Stromal cell of bone marrow (primary cell): ENCODE results near the gene INTS1.
"Not testable (repeated sequence)": the region's sequence is repeated elsewhere in the genome, so short reads cannot be mapped to it uniquely, and the experiment has no call there.

Experiments used
- DNase-seq: peaks from one replicate; pipeline ENCODE4 v3.0.0-alpha.2; 2012; ENCODE audit warnings: low read depth

The INTS1 gene

GRCh38 chr7:1460821-1461645, 43.2 kb downstream of the INTS1 start:
- peak; percentile 57 for DNase-seq

DNA sequence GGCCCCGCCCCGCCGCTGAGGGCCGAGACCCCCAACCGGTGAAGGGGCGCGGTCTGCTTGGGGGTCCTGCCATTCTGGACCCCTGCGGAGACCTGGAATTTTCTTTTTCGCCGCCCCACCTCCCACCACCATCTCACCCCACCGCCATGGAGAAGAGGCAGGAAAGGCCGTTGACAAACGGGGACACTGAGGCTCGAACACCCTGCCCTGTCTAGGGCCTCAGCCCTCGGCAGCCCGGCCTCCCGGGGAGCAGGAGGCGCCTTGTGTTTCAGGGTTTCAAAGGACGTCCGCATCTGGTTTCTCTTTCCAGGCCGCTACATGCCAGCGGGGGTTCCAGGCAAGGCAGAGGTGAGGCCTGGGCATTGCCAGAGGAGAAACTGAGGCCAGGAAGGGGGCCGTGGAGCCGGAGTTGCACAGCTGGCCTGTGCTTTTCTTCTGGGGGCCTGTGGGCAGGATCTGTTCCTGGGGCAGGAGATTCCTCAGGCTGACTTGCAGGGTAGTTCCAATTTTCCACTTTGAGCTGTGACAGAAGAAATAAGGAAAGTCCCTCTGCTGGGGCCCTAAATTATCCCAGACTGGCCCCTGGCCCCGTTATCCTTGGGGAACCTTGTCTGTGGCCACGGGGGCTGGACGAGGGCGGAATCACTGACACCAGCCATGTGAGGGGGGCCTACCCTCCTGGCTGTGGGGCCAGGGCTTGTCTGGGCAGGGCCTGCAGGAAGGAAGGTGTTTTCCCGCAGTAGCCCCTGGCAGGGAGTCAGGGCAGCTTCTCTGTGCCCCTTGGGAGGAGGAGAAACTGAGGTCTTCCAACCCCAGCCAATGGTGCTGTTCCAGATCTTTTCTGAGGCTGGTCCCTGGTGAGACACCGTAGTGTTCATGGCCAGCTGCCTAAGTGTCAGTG, 44.0 kb downstream of the INTS1 start:
- DNase-seq, result no peak

- peak; percentile 97 for DNase-seq
Measured at GRCh38 chr7:1459512-1459892, 44.7 kb downstream of the INTS1 start.

- peak; percentile 78 for DNase-seq
Measured at GRCh38 chr7:1458683-1459511, 45.3 kb downstream of the INTS1 start, which contains the start of gene MICALL2. MICALL2 (minus strand) TSS chr7:1459470; CDS start chr7:1459326, 144 bp downstream.

GRCh38 chr7:1457949-1458682, 46.1 kb downstream of the INTS1 start:
- no peak for DNase-seq

- no peak for DNase-seq
Measured at GRCh38 chr7:1457059-1457948, 46.9 kb downstream of the INTS1 start.

- no peak for DNase-seq
Measured at GRCh38 chr7:1455955-1456354, 48.2 kb downstream of the INTS1 start.

DNA sequence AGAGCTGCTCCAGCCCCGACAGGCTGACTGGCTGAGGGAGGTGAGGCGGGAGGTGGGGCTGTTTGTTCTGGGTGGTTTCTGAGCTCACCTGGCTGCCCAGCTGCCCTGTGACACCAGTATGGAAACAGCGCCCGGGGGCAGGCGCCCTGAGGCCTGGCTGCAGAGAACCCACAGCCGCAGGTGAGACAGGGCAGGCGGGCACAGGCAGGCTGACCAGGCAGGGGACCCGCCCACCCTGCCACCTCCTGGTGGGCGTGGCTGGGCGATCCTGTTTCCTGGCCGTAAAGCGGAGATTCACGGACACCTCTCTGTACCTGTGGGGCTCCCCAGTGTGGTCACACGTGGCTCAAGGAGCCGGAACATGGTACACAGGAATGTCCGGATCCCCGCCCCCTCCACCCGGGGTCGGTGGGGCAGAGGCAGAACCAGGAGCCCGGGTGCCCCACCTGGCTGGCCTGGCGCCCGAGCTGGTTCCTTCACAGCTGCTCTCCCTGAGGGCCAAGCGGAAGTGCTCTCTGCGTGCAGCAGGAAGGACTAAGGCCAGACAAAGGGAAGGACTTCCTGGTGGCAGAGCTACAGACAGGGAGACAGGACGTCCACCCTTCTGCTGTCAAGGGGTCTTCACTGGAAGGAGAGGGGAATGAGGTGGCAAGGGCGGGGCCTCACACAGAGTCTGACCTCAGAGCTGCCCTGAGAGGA, 48.8 kb downstream of the INTS1 start:
- DNase-seq, result no peak

DNA sequence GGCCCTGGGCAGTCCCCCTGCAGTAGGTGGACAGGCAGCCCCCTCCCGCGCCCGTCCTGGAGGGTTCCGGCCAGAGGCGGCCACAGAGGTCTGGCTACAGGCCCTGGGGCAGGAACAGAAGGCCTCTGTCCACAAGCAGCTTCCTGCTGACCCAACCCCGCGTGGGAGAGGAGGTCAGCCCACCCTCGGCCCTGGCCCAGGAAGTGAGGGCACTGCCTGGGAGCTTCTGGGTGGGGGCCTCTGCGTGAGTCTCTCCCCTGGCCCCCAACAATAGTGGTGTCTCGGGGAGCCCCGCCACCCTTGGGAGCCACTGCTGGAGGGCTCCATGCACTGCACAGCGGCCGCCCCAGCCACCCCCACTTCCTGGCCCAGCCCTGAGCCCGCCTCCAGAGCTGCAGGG, 49.6 kb downstream of the INTS1 start:
- no peak for DNase-seq

DNA sequence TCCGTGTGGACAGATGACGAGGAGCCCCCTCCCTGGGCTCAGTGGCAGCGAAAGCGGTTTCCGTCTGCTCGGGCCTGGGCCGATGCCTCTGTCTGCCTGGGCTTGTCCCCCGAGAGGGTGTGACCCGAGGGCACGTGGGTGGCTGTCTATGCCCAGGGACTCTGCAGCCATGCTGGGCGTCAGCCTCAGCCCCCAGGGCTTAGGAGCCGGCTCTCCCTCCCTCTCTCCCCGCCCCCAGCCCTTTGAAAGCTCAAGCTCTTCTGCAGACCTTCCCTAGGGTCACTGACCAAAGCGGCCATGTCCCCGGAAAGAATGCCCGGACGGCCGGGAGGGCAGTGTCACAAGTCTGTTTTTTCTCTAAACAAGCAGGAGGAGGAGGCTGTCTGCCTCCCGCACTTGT, 52.0 kb downstream of the INTS1 start:
- DNase-seq, result no peak

- DNase-seq, result no peak
Measured at GRCh38 chr7:1450987-1451386, 53.2 kb downstream of the INTS1 start.

- no peak for DNase-seq
Measured at GRCh38 chr7:1450431-1450830, 53.8 kb downstream of the INTS1 start.

- DNase-seq, result no peak
Measured at GRCh38 chr7:1449951-1450350, 54.2 kb downstream of the INTS1 start.

DNA sequence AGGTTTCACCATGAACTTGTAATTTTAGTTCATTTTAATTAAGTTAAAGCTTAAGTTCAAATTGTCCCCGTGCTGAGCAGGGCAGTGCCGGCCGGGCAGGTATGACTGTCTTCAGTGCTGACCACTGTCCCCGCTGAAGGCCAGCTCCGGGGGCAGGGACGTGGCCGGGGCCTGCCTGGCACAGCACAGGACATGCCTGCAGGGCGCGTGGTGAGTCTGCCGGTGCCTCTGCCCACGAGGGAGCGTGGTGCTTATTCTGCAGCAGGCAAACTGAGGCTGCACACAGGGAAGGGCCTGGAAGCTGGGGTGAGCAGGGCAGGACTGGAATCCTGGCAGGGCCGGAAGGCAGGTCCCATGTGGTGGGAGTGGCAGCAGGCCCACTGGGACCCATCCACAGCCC, 54.7 kb downstream of the INTS1 start:
- no peak for DNase-seq

DNA sequence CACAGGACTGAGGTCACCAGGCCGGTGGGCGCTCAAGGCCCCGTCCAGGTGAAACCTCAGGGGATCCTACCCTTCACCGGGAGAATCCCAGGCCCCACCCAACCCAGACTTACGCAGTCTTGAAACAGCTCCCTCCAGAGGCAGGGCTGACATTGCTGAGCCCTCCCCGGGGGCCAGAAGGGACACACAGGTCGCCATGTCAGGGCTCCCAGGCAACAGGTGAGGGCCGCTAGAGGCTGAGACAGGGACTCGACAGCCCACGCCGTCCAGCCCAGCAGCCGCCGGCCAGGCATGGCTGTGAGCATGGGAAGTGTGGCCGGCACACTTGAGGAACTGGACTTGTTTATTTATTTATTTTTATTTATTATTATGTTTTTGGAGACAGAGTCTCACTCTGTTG, 55.2 kb downstream of the INTS1 start:
- no peak for DNase-seq

DNA sequence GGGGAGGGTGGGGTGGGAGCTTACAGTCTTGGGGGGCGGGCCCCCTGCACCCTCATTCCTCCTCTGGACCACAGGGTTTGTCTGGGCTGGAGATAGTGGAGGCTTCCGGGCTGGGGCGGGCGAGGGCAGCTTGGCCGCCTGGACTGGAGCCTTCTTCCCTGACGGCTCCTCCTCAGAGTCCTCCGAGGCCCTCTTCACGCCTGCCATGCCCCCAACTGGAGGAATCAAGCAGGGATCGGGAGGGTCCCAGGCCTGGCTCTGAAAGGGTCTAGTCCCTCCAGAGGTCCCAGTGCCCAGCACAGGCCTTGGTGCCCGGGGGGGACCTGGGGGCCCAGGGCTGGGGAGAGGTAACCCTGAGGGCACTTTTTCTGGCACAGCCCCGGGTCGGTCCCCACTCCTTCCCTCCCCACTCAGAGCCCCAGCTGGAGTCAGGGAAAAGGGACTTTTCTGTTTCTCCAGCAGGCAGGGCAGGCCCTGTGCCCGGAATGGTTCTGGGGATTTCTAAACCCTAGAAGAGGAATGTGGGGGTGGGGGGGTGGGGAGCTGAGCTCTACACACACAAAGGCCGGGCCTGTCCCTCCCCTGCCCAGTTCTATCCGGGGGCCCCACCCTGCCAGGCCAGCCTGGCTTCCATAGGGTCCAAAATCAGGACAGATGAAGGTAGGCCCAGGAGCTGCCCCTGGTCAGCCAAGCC, 56.5 kb downstream of the INTS1 start:
- DNase-seq, result no peak

GRCh38 chr7:1447112-1447511, 57.1 kb downstream of the INTS1 start:
- DNase-seq, result no peak

- no peak for DNase-seq
Measured at GRCh38 chr7:1446620-1447032, 57.6 kb downstream of the INTS1 start.

- DNase-seq, result not testable (repeated sequence)
Measured at GRCh38 chr7:1446026-1446425, 58.2 kb downstream of the INTS1 start.
